Activated T-cell treated with anti-CD3 and anti-CD28 coated beads, Interleukin-2, amount 50 U/mL, for 4 hours (primary cell): ENCODE measurements around the gene WSCD1. TPM values are rescaled to one million over a fixed set of nuclear protein-coding genes. Genes with fewer than 3 reads are reported as not detected.

ENCODE experiments used
- ATAC-seq, 2 donors: fragments of 200-7000 bp; cut with Tn5 transposase; one replicate each; pipeline ENCODE4 v1.10.0; 2021
- DNase-seq: peaks from one replicate; pipeline ENCODE4 v3.0.0-alpha.2; 2020
- H3K27me3 Mint-ChIP-seq: one replicate; pipeline ENCODE4 v1.8.0; 2021; ENCODE audit warnings: low read depth, mixed read lengths
- H3K36me3 Mint-ChIP-seq: one replicate; pipeline ENCODE4 v1.8.0; 2022; ENCODE audit warnings: mixed read lengths; ENCODE audit not compliant: insufficient read depth
- H3K4me1 Mint-ChIP-seq: one replicate; pipeline ENCODE4 v1.8.0; 2021; ENCODE audit warnings: low read depth, mixed read lengths
- H3K4me3 Mint-ChIP-seq: one replicate; pipeline ENCODE4 v1.8.0; 2021; ENCODE audit warnings: mild to moderate bottlenecking, moderate library complexity, mixed read lengths
- H3K9me3 Mint-ChIP-seq: one replicate; pipeline ENCODE4 v1.8.0; 2021; ENCODE audit warnings: mixed read lengths
- total RNA-seq, 3 donors: library from RNA; stranded (reverse); gene quantifications; one replicate each; pipeline ENCODE4 v1.2.1, GENCODE V29; 2021

WSCD1 gene
- total RNA-seq, 3 donors from 2014 or later: 0.08 to 0.38 (median 0.11) TPM

DNA sequence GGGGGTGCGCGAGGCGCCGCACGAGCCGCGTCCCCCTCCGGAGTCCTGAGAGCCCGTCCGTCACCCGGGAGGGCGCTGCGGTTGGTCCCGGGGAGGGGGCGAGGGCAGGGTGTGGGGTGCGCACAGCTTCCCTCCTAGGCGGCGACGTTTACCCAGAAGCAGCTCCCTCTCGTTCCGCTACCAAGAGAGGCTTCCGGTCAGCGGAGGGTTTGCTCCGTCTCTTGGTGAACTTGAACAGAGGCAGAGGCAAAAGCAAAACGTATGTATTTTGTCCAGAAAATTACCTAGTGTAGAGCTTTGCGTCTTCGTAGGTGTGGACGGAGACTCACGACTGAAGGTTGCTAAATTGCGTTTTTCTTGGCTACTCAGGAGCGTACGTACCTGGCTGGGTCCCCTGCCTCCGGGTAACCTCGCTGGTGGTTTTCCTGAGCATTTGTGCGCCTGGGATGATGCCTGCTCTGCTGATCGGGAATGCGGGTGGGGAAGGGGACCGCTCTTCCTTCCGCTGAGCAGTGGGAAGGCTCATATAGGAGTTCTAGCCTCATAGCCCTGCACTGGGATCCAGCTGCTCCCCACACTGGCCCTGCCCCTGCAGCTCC is 833 bp downstream of the WSCD1 start:
- DNase-seq: no peak
- ATAC-seq: no peak
- Mint-ChIP-seq H3K27me3 (peaks cover 72% of the 10 kb centered on the region), H3K4me3 (peak overlapping the region; percentile 9), H3K36me3 (no peaks in the 10 kb centered on the region), H3K9me3 (no peaks in the 10 kb centered on the region), H3K4me1 (peaks cover 16% of the 10 kb centered on the region)

- Mint-ChIP-seq H3K9me3 (no peaks in the 10 kb centered on the region), H3K4me3 (peak overlapping the region; percentile 9), H3K4me1 (peaks cover 16% of the 10 kb centered on the region), H3K36me3 (no peaks in the 10 kb centered on the region), H3K27me3 (peaks cover 69% of the 10 kb centered on the region)
- no peak for ATAC-seq
- DNase-seq: no peak
Observed at GRCh38 chr17:6071528-6072065, 1.4 kb downstream of the WSCD1 start.

DNA sequence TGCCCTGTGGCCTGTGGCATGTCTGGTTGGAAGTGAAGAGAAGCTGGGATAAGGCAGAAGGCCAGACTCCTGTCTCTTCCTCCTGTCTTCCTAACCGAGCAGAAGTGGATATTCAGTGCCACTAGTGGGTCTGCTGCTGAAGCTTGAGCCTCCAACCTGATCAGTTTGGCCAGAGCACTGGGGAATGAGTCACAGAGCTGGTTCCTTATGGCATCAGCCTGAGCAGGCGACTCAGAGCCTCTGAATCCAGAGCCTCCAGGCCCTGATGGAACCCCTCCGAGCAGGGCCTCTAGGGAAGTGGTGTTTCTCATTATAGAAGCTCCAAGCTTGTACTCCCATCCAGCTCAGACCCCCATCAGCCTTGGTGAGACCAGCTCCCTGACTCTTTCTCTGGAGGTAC is 2.0 kb downstream of the WSCD1 start:
- H3K27me3 Mint-ChIP-seq: peaks cover 63% of the 10 kb centered on the region
- H3K36me3 Mint-ChIP-seq: no peaks in the 10 kb centered on the region
- H3K9me3 Mint-ChIP-seq: no peaks in the 10 kb centered on the region
- ATAC-seq (no peak), DNase-seq (no peak)
- no peak overlapping the region for H3K4me3 Mint-ChIP-seq
- H3K4me1 Mint-ChIP-seq: peaks cover 16% of the 10 kb centered on the region

- no peak for DNase-seq
- ATAC-seq: no peak
- peaks cover 59% of the 10 kb centered on the region for H3K27me3 Mint-ChIP-seq
- H3K36me3 Mint-ChIP-seq: no peaks in the 10 kb centered on the region
- no peaks in the 10 kb centered on the region for H3K9me3 Mint-ChIP-seq
- H3K4me1 Mint-ChIP-seq: peaks cover 16% of the 10 kb centered on the region
- no peak overlapping the region for H3K4me3 Mint-ChIP-seq
Observed at GRCh38 chr17:6072611-6073010, 2.4 kb downstream of the WSCD1 start.

- Mint-ChIP-seq H3K4me3 (no peak overlapping the region), H3K36me3 (no peaks in the 10 kb centered on the region), H3K9me3 (no peaks in the 10 kb centered on the region), H3K4me1 (peaks cover 16% of the 10 kb centered on the region), H3K27me3 (peaks cover 58% of the 10 kb centered on the region)
- DNase-seq (no peak), ATAC-seq (no peak)
Observed at GRCh38 chr17:6073620-6074019, 3.4 kb downstream of the WSCD1 start.

DNA sequence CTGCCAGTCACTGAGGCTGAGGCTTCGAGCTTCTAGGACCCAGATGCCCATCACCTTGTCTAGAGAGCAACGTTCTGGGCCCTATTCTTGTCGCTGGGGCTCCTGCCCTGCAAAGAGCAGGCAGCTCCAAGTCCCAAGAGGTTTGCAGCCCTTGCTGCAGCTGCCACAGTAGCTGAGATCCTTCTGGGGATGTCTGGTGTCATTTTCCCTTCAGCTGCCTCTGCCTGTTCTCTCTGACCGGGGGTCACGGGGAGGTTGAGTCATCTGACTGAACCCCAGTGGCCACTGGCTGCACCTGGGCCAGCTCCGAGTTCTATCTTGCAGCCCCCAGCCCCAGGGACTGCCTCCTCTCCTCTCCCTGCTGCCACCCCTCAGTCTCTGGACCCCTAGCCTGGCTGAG is 4.9 kb downstream of the WSCD1 start:
- Mint-ChIP-seq H3K36me3 (no peaks in the 10 kb centered on the region), H3K4me3 (no peak overlapping the region), H3K9me3 (no peaks in the 10 kb centered on the region), H3K4me1 (peaks cover 6% of the 10 kb centered on the region), H3K27me3 (peaks cover 44% of the 10 kb centered on the region)
- no peak for DNase-seq
- ATAC-seq: no peak

DNA sequence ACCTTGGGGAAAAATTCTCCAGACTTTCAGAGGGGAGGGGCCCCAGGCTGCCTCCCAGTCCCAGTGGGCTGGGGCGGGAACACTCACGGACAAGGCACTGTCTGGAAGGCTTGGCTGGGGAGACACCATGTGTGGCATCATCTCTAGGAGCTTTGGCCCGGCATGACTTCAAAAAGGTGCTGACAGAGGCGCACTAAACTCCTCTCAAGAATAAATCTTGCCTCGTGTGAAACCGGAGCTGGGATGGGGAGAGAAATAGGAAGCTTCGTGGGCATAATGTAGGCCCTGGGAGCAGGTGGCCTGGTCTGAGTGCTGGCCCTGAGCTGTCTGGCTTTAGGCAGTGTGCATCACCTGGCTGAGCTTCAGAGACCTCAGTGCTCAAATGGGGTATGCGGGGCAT is 5.7 kb downstream of the WSCD1 start:
- Mint-ChIP-seq H3K27me3 (peaks cover 44% of the 10 kb centered on the region), H3K4me1 (peaks cover 6% of the 10 kb centered on the region), H3K36me3 (no peaks in the 10 kb centered on the region), H3K9me3 (no peaks in the 10 kb centered on the region), H3K4me3 (no peak overlapping the region)
- no peak for DNase-seq
- ATAC-seq: no peak

DNA sequence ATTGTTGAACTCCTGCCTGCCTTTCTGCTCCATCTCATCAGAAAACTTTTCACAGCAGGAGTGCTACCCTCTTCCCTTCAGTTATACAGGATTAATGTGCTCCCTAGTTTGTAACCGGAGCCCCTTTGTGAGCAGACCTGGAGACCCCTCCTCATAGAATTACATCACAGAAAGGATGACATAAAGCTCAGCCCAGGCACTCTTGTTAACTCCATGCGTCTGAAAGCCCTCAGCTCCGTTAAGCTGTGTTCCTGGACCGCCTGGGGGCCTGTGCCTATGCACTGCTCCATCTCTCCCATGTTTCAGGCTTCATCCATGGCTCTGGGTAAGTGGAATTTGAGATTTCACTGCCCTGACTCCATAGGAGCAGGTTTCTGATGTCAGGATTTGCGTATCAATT is 7.6 kb downstream of the WSCD1 start:
- H3K4me3 Mint-ChIP-seq: no peak overlapping the region
- DNase-seq (no peak), ATAC-seq (no peak)
- peaks cover 25% of the 10 kb centered on the region for H3K27me3 Mint-ChIP-seq
- no peaks in the 10 kb centered on the region for H3K36me3 Mint-ChIP-seq
- no peaks in the 10 kb centered on the region for H3K9me3 Mint-ChIP-seq
- H3K4me1 Mint-ChIP-seq: no peaks in the 10 kb centered on the region

GRCh38 chr17:6078458-6078871 is 8.3 kb downstream of the WSCD1 start:
- H3K4me1 Mint-ChIP-seq: no peaks in the 10 kb centered on the region
- no peaks in the 10 kb centered on the region for H3K36me3 Mint-ChIP-seq
- ATAC-seq (no peak), DNase-seq (no peak)
- no peaks in the 10 kb centered on the region for H3K9me3 Mint-ChIP-seq
- H3K4me3 Mint-ChIP-seq: no peak overlapping the region
- peaks cover 19% of the 10 kb centered on the region for H3K27me3 Mint-ChIP-seq

DNA sequence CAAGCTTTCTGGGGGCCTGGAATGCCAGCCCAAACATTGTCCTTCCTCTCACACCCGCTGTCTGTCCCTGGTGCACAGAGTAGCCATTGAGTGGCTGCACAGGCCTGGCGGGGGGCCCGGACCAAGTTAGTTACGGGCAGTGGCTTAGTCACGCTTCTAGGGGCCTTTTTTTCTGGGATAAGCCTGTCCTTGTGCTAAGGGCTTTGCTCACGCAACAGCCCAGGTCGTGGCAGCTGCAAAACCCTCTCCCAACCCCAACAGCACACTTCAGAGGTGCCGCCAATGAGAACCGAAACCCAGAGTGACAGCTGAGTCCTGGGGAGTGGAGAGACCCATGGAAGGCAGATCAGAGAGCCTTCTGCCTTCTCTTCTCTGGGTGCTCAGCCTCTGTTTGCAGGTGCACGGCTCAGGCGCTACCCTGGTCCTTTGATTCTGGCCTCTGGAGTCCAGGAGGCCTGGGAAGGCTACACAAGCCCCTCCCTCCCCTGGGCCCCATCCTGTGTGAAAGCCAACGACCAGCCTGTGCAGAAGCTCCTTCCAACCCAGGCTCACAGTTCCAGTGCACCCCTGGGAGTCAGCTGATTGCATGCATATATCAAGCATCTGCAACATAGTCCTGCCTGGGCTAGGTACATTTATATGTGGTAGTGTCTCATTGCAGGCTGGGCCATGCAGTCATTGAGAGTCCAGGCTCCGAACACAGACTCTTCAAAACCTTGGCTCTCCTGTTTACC is 9.1 kb downstream of the WSCD1 start:
- DNase-seq: no peak
- no peaks in the 10 kb centered on the region for H3K9me3 Mint-ChIP-seq
- no peak overlapping the region for H3K4me3 Mint-ChIP-seq
- H3K4me1 Mint-ChIP-seq: no peaks in the 10 kb centered on the region
- no peaks in the 10 kb centered on the region for H3K36me3 Mint-ChIP-seq
- ATAC-seq: no peak
- peaks cover 16% of the 10 kb centered on the region for H3K27me3 Mint-ChIP-seq

- Mint-ChIP-seq H3K4me3 (no peak overlapping the region), H3K9me3 (no peaks in the 10 kb centered on the region), H3K4me1 (no peaks in the 10 kb centered on the region), H3K27me3 (peaks cover 15% of the 10 kb centered on the region), H3K36me3 (no peaks in the 10 kb centered on the region)
- DNase-seq: no peak
- ATAC-seq: no peak
Observed at GRCh38 chr17:6079960-6080359, 9.8 kb downstream of the WSCD1 start.

DNA sequence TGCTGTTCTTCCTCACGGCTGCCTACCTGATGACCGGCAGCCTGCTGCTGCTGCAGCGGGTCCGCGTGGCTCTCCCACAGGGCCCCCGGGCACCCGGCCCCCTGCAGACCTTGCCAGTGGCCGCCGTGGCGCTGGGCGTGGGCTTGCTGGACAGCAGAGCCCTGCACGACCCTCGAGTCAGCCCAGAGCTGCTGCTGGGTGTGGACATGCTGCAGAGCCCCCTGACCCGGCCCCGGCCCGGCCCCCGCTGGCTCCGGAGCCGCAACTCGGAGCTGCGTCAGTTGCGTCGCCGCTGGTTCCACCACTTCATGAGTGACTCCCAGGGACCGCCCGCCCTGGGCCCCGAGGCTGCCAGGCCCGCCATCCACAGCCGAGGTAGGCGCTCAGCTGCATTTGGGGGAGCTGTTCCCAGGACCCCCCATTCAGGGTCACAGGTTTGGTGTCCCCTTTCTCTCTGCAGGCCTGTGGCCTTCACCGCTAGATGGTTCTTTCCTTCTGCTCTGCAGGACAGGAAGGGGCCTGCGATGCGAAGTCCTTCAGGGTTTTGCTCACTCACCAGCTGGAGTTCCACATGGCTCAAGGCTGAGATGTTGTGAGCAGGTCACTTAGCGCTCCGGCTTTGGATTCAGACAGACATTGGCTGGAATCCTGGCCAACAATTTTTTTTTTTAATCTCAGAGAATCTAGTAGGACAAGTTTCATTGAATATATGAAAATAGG is 10.7 kb downstream of the WSCD1 start:
- Mint-ChIP-seq H3K4me1 (no peaks in the 10 kb centered on the region), H3K4me3 (no peak overlapping the region), H3K36me3 (no peaks in the 10 kb centered on the region), H3K27me3 (peaks cover 7% of the 10 kb centered on the region), H3K9me3 (no peaks in the 10 kb centered on the region)
- ATAC-seq (no peak), DNase-seq (no peak)

GRCh38 chr17:6082335-6082734 is 12.2 kb downstream of the WSCD1 start:
- Mint-ChIP-seq H3K4me3 (no peak overlapping the region), H3K36me3 (no peaks in the 10 kb centered on the region)
- ATAC-seq: no peak

GRCh38 chr17:6084311-6085161 is 14.4 kb downstream of the WSCD1 start:
- DNase-seq: no peak
- no peaks in the 10 kb centered on the region for H3K9me3 Mint-ChIP-seq
- H3K36me3 Mint-ChIP-seq: no peaks in the 10 kb centered on the region
- ATAC-seq: no peak
- no peaks in the 10 kb centered on the region for H3K27me3 Mint-ChIP-seq
- H3K4me3 Mint-ChIP-seq: no peak overlapping the region
- no peaks in the 10 kb centered on the region for H3K4me1 Mint-ChIP-seq

More at GRCh38 chr17:6082335-6082734, 12.2 kb downstream of the WSCD1 start:
- Mint-ChIP-seq H3K4me1 (no peaks in the 10 kb centered on the region), H3K27me3 (peaks cover 5% of the 10 kb centered on the region), H3K9me3 (no peaks in the 10 kb centered on the region)
- no peak for DNase-seq
